WTC11 (cell line): ENCODE data around the gene TTN.

ENCODE experiments used
- CTCF ChIP-seq: fragments of 200-600 bp; IDR thresholded peaks from 2 replicates; pipeline ENCODE4 v1.8.0; 2022; ENCODE audit warnings: antibody characterized with exemption
- FOXK1 ChIP-seq: sonication (generic); formaldehyde crosslinking; IDR thresholded peaks from 2 replicates; pipeline ENCODE4 v1.8.0; 2022; ENCODE audit warnings: mild to moderate bottlenecking, moderate library complexity, missing genetic modification reagents
- GRHL2 ChIP-seq: fragments of 250-450 bp; sonication (Bioruptor Pico); IDR thresholded peaks from 2 replicates; pipeline ENCODE4 v1.8.0; 2022; ENCODE audit warnings: mild to moderate bottlenecking, moderate library complexity; ENCODE audit not compliant: insufficient replicate concordance, severe bottlenecking
- SP1 ChIP-seq: sonication (generic); formaldehyde crosslinking; conservative IDR thresholded peaks from 2 replicates; pipeline ENCODE4 v1.8.1; 2022; ENCODE audit warnings: missing genetic modification reagents
- STAT6 ChIP-seq: sonication (generic); formaldehyde crosslinking; conservative IDR thresholded peaks from 2 replicates; pipeline ENCODE4 v1.8.1; 2023; ENCODE audit warnings: mild to moderate bottlenecking, low read depth, missing genetic modification reagents, moderate library complexity
- TCF7 ChIP-seq: sonication (generic); formaldehyde crosslinking; IDR thresholded peaks from 2 replicates; pipeline ENCODE4 v1.8.0; 2022; ENCODE audit warnings: mild to moderate bottlenecking, low read depth, missing genetic modification reagents, moderate library complexity
- TEAD4 ChIP-seq: sonication (generic); formaldehyde crosslinking; IDR thresholded peaks from 2 replicates; pipeline ENCODE4 v1.8.0; 2022; ENCODE audit warnings: mild to moderate bottlenecking, missing genetic modification reagents
- ZNF416 ChIP-seq: fragments of 250-450 bp; sonication (Bioruptor Pico); IDR thresholded peaks from 2 replicates; pipeline ENCODE4 v1.9.0; 2021; ENCODE audit warnings: mild to moderate bottlenecking, inconsistent platforms

- TF ChIP-seq CTCF (no peak), TEAD4 (no peak), ZNF416 (no peak), STAT6 (no peak), FOXK1 (CRISPR knock-in tag) (no peak), GRHL2 (CRISPR knock-in tag) (no peak), SP1 (CRISPR knock-in tag) (no peak), TCF7 (CRISPR knock-in tag) (no peak)
These were observed 3.2 kb upstream of the TTN start for GRCh38 chr2:178810422-178810821.
